Activated CD8-positive, alpha-beta T cell treated with anti-CD3 and anti-CD28 coated beads for 36 hours (primary cell): Measurements from ENCODE around the gene ATP6V1C2. TPM values are rescaled to one million over a fixed set of nuclear protein-coding genes. Genes with fewer than 3 reads are reported as not detected.

ENCODE experiments used
- ATAC-seq: fragments of 200-7000 bp; cut with Tn5 transposase; one replicate; pipeline ENCODE4 v1.10.0; 2021; ENCODE audit warnings: mild to moderate bottlenecking, moderate library complexity
- CTCF ChIA-PET: fragments of 350-600 bp; sonication (Branson Sonifier 250); formaldehyde crosslinking; loops from one replicate; lab custom pipeline; 2021; ENCODE audit warnings: antibody characterized with exemption; lab: Charles Lee
- POLR2A ChIA-PET: fragments of 350-600 bp; sonication (Branson Sonifier 250); formaldehyde crosslinking; loops from one replicate; lab custom pipeline; 2021; ENCODE audit warnings: antibody characterized with exemption; lab: Charles Lee
- DNase-seq: peaks from one replicate; pipeline ENCODE4 v3.0.0-alpha.2; 2020
- H3K27ac Mint-ChIP-seq: one replicate; pipeline ENCODE4 v1.8.0; 2021; ENCODE audit warnings: mild to moderate bottlenecking, mixed read lengths
- H3K27me3 Mint-ChIP-seq: one replicate; pipeline ENCODE4 v1.8.0; 2021; ENCODE audit warnings: mixed read lengths
- H3K36me3 Mint-ChIP-seq: one replicate; pipeline ENCODE4 v1.8.0; 2021; ENCODE audit warnings: low read depth, mixed read lengths
- H3K4me1 Mint-ChIP-seq: one replicate; pipeline ENCODE4 v1.8.0; 2021; ENCODE audit warnings: low read depth, mixed read lengths
- H3K4me3 Mint-ChIP-seq: one replicate; pipeline ENCODE4 v1.8.0; 2021; ENCODE audit warnings: mild to moderate bottlenecking, moderate library complexity, mixed read lengths
- H3K9me3 Mint-ChIP-seq: one replicate; pipeline ENCODE4 v1.8.0; 2021; ENCODE audit warnings: mixed read lengths
- intact Hi-C: fragments of 100-400 bp; cut with micrococcal nuclease; formaldehyde crosslinking; loops from one replicate; pipeline ENCODE4 v1.10.0; 2022
- total RNA-seq, 2 experiments: library from RNA; stranded (reverse); gene quantifications; one replicate each; pipeline ENCODE4 v1.2.3, GENCODE V29; 2021
- TF ChIP-seq, protein P1 (sequence below): fragments of 200-600 bp; IDR thresholded peaks from one replicate; pipeline ENCODE4 v1.8.0; 2022; ENCODE audit warnings: antibody characterized with exemption, mild to moderate bottlenecking

ATP6V1C2 gene
- total RNA-seq, 2 experiments from 2014 or later, result not detected

DNA sequence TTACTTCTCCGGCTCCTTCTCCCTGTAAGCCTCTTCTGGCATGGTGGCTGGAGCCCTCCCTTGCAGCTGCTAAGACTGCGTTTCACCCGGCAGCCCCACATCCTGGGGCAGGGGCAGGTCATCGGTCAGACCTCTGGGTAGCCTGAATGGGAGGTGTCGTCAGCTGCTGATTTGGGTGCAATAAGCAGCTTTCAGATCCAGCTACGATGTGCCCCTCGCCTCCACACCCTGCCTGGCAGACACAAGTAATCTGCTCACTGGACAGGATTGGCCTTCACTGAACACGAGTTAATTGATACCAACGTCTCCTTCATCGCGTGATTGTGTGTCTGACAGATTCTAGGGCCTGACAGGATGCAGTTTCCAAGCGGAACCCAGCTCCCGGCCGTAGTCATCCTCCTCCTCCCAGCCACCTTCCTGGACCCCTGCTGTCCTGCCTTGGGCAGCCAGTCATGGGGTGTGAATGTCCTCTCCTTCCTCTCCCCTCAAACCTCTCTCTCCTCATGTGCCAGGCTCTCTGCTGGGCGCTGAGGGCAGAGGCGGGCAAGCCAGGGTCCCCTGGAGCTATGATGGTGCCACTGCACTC, 110.1 kb downstream of the ATP6V1C2 start:
- H3K4me3 Mint-ChIP-seq, result no peak overlapping the region
- ATAC-seq (no peak), DNase-seq (no peak)
- H3K27ac Mint-ChIP-seq, result no peak overlapping the region
- peaks cover 19% of the 10 kb centered on the region for H3K27me3 Mint-ChIP-seq
- ChIA-PET POLR2A (no interaction called here), CTCF (interaction anchor here (1.1 to 11.2 kb wide), 22 partner anchors 9 to 295 kb away, joined by 3 to 248 read pairs (median 6); partner anchors contain the start of gene PDIA6)
- H3K4me1 Mint-ChIP-seq, result peaks cover 3% of the 10 kb centered on the region
- no peaks in the 10 kb centered on the region for H3K36me3 Mint-ChIP-seq
- TF ChIP-seq, protein P1, sequence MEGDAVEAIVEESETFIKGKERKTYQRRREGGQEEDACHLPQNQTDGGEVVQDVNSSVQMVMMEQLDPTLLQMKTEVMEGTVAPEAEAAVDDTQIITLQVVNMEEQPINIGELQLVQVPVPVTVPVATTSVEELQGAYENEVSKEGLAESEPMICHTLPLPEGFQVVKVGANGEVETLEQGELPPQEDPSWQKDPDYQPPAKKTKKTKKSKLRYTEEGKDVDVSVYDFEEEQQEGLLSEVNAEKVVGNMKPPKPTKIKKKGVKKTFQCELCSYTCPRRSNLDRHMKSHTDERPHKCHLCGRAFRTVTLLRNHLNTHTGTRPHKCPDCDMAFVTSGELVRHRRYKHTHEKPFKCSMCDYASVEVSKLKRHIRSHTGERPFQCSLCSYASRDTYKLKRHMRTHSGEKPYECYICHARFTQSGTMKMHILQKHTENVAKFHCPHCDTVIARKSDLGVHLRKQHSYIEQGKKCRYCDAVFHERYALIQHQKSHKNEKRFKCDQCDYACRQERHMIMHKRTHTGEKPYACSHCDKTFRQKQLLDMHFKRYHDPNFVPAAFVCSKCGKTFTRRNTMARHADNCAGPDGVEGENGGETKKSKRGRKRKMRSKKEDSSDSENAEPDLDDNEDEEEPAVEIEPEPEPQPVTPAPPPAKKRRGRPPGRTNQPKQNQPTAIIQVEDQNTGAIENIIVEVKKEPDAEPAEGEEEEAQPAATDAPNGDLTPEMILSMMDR, result no peak
- H3K9me3 Mint-ChIP-seq, result no peaks in the 10 kb centered on the region
- intact Hi-C loops, result loop anchor here (10.0 kb wide), 1 partner anchor 753 kb away; no protein-coding TSS in a partner anchor

DNA sequence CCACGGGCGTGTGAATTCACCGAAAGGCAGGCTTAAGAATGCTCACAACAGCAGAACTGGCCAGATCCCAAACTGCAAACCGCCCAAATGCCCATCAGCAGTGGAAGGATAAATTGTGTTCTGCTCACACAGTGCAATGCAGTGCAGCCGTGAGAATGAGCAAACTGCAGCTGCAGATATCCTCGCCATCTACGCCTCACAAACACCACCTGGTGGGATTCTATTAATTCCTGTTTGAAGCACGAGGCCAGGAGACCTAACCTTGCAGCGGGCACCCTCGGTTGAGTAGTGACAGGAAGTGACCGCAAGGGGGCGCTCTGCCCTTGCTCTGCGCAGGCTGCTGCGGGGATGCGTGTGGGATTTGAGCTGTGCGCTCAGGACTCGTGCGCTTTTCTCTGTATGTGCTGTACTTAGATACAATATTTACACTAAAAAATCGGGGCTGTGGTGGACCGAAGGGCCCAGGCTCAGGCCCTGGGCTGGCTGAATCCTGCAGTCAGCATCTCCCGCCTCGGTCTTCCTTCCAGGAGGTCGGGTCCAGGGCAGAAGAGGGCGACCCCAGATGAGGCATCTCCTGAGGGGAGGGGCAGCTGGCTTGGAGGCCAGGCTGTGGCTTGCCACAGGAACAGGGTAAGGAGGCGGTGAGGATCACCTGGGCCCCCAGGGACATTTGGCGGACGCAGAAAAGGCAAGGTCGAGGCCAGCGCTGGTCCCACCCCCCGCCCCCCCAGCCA, 110.9 kb downstream of the ATP6V1C2 start:
- Mint-ChIP-seq H3K27me3 (peaks cover 20% of the 10 kb centered on the region), H3K4me1 (peaks cover 3% of the 10 kb centered on the region), H3K36me3 (no peaks in the 10 kb centered on the region), H3K27ac (no peak overlapping the region), H3K9me3 (no peaks in the 10 kb centered on the region), H3K4me3 (no peak overlapping the region)
- intact Hi-C loops, result loop anchor here (2.0 to 10.0 kb wide), 2 partner anchors 292 to 752 kb away; no protein-coding TSS in a partner anchor
- ChIA-PET CTCF (interaction anchor here (0.6 to 11.2 kb wide), 46 partner anchors 9 to 751 kb away, joined by 3 to 248 read pairs (median 4); partner anchors contain the start of genes KCNF1 and PDIA6), POLR2A (interaction anchor here (0.7 to 0.9 kb wide), 2 partner anchors 20 to 301 kb away, joined by 3 read pairs; partner anchors contain the start of gene PDIA6)
- TF ChIP-seq, protein P1, result peak; percentile 97
- peak; percentile 92 for ATAC-seq
- DNase-seq, result peak; percentile 89

DNA sequence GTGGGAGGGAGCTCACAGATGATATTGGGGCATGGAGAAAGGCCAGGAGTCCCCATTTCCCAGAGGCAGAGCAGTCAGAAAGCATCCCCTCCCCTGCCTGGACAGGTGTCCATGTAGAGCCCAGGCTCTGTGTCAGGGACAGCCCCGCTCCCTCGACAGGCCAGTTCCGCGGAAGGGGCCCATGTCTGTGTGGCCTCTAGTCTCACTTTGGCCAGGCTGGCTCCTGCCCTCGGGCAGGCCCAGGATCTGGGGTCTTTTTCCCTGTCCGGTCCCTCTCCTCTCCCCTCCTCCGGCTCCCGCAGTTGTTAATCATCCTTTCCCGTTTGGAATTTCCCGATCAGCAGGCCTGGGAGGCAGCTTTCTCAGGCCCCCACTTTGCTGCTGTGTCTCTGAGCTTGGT, 111.6 kb downstream of the ATP6V1C2 start:
- Mint-ChIP-seq H3K36me3 (no peaks in the 10 kb centered on the region), H3K9me3 (no peaks in the 10 kb centered on the region), H3K27ac (no peak overlapping the region), H3K4me3 (no peak overlapping the region), H3K4me1 (peaks cover 3% of the 10 kb centered on the region), H3K27me3 (peaks cover 20% of the 10 kb centered on the region)
- CTCF ChIA-PET, result interaction anchor here (0.6 to 11.2 kb wide), 44 partner anchors 9 to 750 kb away, joined by 3 to 248 read pairs (median 4); partner anchors contain the start of genes KCNF1 and PDIA6
- TF ChIP-seq, protein P1, result no peak
- intact Hi-C loops, result loop anchor here (2.0 to 10.0 kb wide), 2 partner anchors 292 to 752 kb away; no protein-coding TSS in a partner anchor
- POLR2A ChIA-PET, result interaction anchor here (0.7 to 0.9 kb wide), 2 partner anchors 21 to 300 kb away, joined by 3 read pairs; partner anchors contain the start of gene PDIA6
- no peak for DNase-seq
- ATAC-seq, result no peak

DNA sequence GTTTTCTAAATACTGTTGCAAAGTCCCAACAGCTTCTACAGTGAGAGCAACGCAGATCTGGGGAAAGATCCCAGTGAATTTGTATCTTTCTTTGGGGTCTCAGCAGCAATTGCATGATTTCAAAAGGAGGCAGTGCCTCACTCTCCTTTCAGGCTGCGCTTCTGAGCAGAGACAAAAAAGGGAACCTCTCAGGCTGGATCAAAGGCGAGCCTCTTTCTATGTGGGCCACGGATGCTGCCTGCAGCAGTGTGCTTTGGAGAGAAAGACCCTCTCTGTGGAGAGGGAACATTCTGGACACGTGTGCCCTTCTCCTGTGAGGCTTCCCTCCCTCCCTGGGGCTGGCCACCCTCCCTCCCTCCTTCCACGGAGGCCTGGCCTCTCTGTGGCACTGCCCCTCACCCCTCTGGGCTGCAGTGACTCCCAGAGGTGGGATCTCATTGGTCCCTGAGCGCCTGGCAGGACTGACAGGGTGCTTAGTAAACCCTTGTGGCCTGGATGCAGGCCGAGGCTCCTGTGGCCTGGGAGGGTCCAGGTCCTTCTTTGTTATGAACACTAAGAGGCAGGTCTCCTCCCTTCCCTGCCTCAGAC, 112.7 kb downstream of the ATP6V1C2 start:
- TF ChIP-seq, protein P1, result no peak
- H3K27ac Mint-ChIP-seq, result no peak overlapping the region
- no peaks in the 10 kb centered on the region for H3K36me3 Mint-ChIP-seq
- CTCF ChIA-PET, result interaction anchor here (1.9 to 11.2 kb wide), 7 partner anchors 7 to 749 kb away, joined by 8 to 248 read pairs (median 16); a partner anchor contains a TSS
- intact Hi-C loops, result loop anchor here (10.0 kb wide), 1 partner anchor 751 kb away; no protein-coding TSS in a partner anchor
- H3K4me3 Mint-ChIP-seq, result no peak overlapping the region
- no peaks in the 10 kb centered on the region for H3K9me3 Mint-ChIP-seq
- H3K4me1 Mint-ChIP-seq, result peaks cover 3% of the 10 kb centered on the region
- POLR2A ChIA-PET, result no interaction called here
- H3K27me3 Mint-ChIP-seq, result peaks cover 20% of the 10 kb centered on the region
- ATAC-seq, result no peak
- no peak for DNase-seq

Other genes with a start within 250 kb of the ATP6V1C2 start
- 10 to 100 TPM; 30.5 to 32.9 TPM for gene NOL10, start 31.7 kb upstream of the ATP6V1C2 start, total RNA-seq
- gene PDIA6, start 91.2 kb downstream of the ATP6V1C2 start, total RNA-seq, result 100 to 1,000 TPM; 146 to 150 TPM
- gene KCNF1, start 190.3 kb downstream of the ATP6V1C2 start, total RNA-seq, result not detected